Type B pancreatic cell (in vitro differentiated cells): ENCODE measurements around the gene BBS9. TPM values are rescaled to one million over a fixed set of nuclear protein-coding genes. Genes with fewer than 3 reads are reported as not detected.

ENCODE experiments used
- DNase-seq: peaks from one replicate; pipeline ENCODE4 v3.0.0; 2021; ENCODE audit warnings: mixed read lengths; ENCODE audit not compliant: unreplicated experiment; ENCODE audit errors: extremely low spot score
- H3K27ac Mint-ChIP-seq: 2 replicates; pipeline ENCODE4 v1.8.0; 2021; ENCODE audit warnings: mild to moderate bottlenecking, mixed read lengths
- H3K27me3 Mint-ChIP-seq: 2 replicates; pipeline ENCODE4 v1.8.0; 2021; ENCODE audit warnings: mixed read lengths
- H3K36me3 Mint-ChIP-seq: 2 replicates; pipeline ENCODE4 v1.8.0; 2021; ENCODE audit warnings: mixed read lengths
- H3K4me1 Mint-ChIP-seq: one replicate; pipeline ENCODE4 v1.8.0; 2021; ENCODE audit warnings: mixed read lengths; ENCODE audit not compliant: unreplicated experiment
- H3K4me3 Mint-ChIP-seq: 2 replicates; pipeline ENCODE4 v1.8.0; 2021; ENCODE audit warnings: mild to moderate bottlenecking, mixed read lengths
- H3K9me3 Mint-ChIP-seq: 2 replicates; pipeline ENCODE4 v1.8.0; 2021; ENCODE audit warnings: mixed read lengths
- CTCF ChIP-seq: fragments of 200-600 bp; sonication (generic); conservative IDR thresholded peaks from 2 replicates; pipeline ENCODE4 v1.5.0; 2021; ENCODE audit warnings: antibody characterized with exemption, mild to moderate bottlenecking
- total RNA-seq: library from RNA; stranded (reverse); gene quantifications from 2 replicates; pipeline ENCODE4 v1.2.1, GENCODE V29; 2021; ENCODE audit warnings: low replicate concordance

BBS9 gene
- total RNA-seq, 1 donor from 2014 or later: 19.7 TPM

- Mint-ChIP-seq H3K4me1 (no peaks in the 10 kb centered on the region), H3K27me3 (no peaks in the 10 kb centered on the region), H3K4me3 (no peak overlapping the region), H3K36me3 (peaks cover 10% of the 10 kb centered on the region), H3K27ac (no peak overlapping the region), H3K9me3 (peaks cover 5% of the 10 kb centered on the region)
- DNase-seq: no peak
- TF ChIP-seq CTCF: no peak
These were observed 198.1 kb downstream of the BBS9 start for GRCh38 chr7:33327427-33327826.

- no peak overlapping the region for H3K27ac Mint-ChIP-seq
- no peaks in the 10 kb centered on the region for H3K27me3 Mint-ChIP-seq
- no peak for DNase-seq
- no peaks in the 10 kb centered on the region for H3K4me1 Mint-ChIP-seq
- no peaks in the 10 kb centered on the region for H3K36me3 Mint-ChIP-seq
- TF ChIP-seq CTCF: peak; percentile 60
- no peaks in the 10 kb centered on the region for H3K9me3 Mint-ChIP-seq
- no peak overlapping the region for H3K4me3 Mint-ChIP-seq
These were observed 205.0 kb downstream of the BBS9 start for GRCh38 chr7:33334349-33334748.

- TF ChIP-seq CTCF: no peak
- no peak for DNase-seq
- Mint-ChIP-seq H3K4me3 (no peak overlapping the region), H3K27ac (no peak overlapping the region), H3K4me1 (no peaks in the 10 kb centered on the region), H3K27me3 (no peaks in the 10 kb centered on the region), H3K9me3 (no peaks in the 10 kb centered on the region), H3K36me3 (no peaks in the 10 kb centered on the region)
These were observed 207.5 kb downstream of the BBS9 start for GRCh38 chr7:33336820-33337219.

GRCh38 chr7:33339074-33339790 is 209.9 kb downstream of the BBS9 start:
- Mint-ChIP-seq H3K36me3 (no peaks in the 10 kb centered on the region), H3K27ac (no peak overlapping the region), H3K9me3 (no peaks in the 10 kb centered on the region), H3K27me3 (no peaks in the 10 kb centered on the region), H3K4me1 (no peaks in the 10 kb centered on the region), H3K4me3 (no peak overlapping the region)
- no peak for DNase-seq
- no peak for TF ChIP-seq CTCF

GRCh38 chr7:33346055-33346454 is 216.7 kb downstream of the BBS9 start:
- no peaks in the 10 kb centered on the region for H3K9me3 Mint-ChIP-seq
- no peaks in the 10 kb centered on the region for H3K4me1 Mint-ChIP-seq
- H3K4me3 Mint-ChIP-seq: no peak overlapping the region
- TF ChIP-seq CTCF: no peak
- no peaks in the 10 kb centered on the region for H3K27me3 Mint-ChIP-seq
- peaks cover 3% of the 10 kb centered on the region for H3K36me3 Mint-ChIP-seq
- no peak for DNase-seq
- H3K27ac Mint-ChIP-seq: no peak overlapping the region

- H3K9me3 Mint-ChIP-seq: no peaks in the 10 kb centered on the region
These were observed 221.2 kb downstream of the BBS9 start for GRCh38 chr7:33350577-33350976.

More at GRCh38 chr7:33350577-33350976, 221.2 kb downstream of the BBS9 start:
- no peak for TF ChIP-seq CTCF
- peaks cover 3% of the 10 kb centered on the region for H3K36me3 Mint-ChIP-seq
- no peak for DNase-seq
- no peak overlapping the region for H3K4me3 Mint-ChIP-seq
- no peaks in the 10 kb centered on the region for H3K27me3 Mint-ChIP-seq
- no peak overlapping the region for H3K27ac Mint-ChIP-seq
- H3K4me1 Mint-ChIP-seq: peaks cover 14% of the 10 kb centered on the region
